Anterior cingulate cortex (tissue), 58 donors: ENCODE measurements around the gene KRT14.
"Not testable (repeated sequence)": the region's sequence is repeated elsewhere in the genome, so short reads cannot be mapped to it uniquely, and the experiment has no call there.

Experiments
- DNase-seq, 58 donors: peaks; one replicate each; lab custom pipeline; 2025; lab: John Stamatoyannopoulos, UW

Gene KRT14

DNA sequence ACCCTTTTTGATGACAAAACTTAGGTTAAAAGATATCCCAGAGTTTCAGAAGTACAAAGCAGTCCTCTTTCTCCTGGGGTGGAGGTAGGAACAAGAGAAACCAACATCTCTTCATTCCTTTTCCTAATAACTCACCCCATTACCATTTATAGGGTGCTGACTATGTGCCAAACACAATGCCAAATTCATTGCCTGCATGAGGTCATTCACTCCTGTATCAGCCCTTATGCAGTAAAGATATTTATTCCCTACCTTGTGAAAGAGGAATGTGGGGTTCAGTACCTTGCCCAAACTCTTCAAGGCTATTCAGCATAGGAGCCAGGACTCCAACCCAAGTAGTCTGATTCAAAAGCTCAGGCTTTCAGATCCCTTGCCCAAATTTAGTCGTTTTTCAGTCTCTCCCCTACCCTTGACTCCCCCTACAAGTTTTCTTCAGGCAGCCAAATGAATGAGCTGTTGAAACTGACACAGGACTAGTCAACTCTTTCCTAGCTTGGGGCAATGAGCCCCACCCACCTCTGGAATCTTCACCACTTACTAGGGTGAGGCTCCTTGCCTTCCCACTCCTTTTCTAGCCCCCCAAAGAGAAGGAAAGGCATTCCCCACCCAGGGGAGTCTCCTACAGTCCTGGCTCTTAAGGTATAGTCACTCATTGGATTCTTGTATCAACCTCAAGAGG, 5.9 kb downstream of the KRT14 start:
- DNase-seq: no peak

DNA sequence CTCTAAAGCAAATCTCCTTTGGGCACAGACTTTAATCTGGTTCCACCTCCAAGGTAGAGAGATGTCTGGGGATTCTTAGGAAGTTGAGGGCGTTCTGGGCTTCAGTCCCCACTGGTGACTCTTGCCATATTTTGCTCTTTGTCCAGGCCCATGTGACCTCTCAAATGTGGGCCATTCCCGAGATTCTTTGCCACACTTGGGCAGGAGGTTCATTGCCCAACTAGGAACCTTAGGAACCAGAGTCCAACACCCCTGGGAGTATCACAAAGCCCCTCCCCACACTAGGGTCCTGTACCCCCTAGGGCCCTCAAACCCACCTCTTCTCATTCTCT, 6.5 kb downstream of the KRT14 start:
- no peak for DNase-seq

DNA sequence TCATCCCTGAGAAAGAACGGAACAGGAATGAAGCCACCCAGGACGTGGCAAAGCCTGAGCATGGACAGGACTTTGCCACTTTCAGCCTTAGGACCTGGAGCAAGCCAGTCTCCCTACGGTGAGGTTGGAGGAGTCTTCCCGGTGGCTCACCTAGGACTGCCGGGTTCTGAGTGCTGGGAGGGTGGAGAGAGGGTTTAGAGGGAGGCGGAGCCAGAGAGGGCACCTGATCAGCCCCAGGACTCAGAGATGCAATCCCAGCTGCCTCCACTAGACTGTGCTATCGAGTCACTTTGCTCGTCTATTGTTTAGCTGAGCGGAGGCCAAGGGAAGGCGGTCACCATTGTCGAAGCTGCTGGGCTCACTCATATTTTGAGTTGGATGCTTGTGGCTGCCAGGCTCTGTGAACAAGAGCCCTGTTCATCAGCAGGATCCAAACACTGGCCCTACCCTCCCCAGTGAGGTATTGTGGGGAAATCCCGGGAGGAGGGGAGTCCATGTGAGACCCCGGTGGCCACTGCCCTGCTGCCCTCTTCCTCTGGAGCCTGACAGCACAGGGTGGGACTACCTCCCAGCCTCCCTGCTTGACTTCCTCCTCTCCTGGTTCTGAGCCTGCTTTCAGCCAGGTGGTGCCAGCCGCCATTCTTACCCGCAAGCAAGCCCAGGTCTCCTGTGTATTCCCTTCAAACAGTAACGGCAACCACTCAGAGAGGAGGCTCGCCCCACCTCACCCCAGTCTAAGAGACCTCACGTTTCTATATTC, 7.0 kb downstream of the KRT14 start:
- DNase-seq: peak in 39 of 58 donors; percentile 1 to 51 (median 18)

DNA sequence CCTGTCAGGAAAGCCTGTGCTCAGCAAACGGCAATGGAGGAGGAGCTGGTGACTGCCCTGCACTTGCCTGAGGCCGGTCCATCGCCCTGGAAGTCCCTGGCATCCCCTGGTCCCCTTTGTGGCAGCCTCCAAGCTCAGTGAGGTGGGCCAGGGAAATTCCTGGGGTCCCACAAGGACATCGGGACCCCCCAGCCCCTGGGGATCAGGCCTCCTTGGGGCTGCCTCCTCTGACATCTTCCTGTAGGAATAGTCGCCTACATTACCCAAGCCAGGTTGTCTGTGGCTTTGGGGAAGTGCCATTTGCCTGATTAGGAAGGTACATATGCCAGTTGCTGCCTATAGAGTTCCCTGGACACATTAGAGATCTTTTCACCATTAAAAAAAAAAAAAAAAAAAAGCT, 7.7 kb downstream of the KRT14 start:
- DNase-seq: no peak

DNA sequence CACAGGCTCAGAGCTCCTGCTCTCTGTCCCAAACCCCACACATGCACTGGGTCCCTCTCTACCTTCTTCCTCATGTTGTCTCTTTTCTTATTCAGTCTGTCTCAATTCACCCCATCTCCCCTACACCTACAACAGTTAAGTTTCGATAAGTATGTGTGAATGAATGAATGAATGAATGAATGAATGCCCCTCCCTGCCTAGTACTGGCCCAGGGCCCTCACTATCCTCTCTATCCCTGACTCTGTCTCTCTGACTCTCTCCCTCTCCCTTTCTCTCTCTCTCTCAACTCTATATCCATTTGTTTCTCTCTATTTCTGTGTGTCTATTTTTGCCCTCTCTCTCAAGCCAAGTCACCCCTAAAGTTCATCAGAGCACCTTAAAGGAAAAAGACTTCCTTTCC, 8.2 kb downstream of the KRT14 start:
- DNase-seq: no peak

GRCh38 chr17:41576740-41577139, 10.0 kb downstream of the KRT14 start:
- not testable (repeated sequence) for DNase-seq

DNA sequence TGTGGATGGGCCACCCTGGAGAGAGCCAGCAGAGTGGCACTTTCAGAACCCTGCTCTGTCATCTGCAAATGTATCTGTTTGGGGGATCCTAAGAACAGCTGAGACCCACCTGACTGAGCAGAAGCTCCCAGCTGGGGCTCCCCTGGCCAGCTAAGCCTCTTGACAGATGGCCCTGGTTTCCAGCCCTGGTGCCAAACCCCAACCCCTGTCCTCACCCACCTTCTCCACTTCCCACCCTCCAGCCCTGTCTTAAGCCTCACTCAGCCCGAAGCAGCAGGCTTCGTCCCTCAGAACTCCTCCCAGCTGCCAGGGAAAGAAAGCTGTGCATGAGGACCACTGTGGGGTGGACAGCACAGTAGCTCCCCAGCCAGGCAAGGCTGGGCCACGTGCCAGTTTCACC, 11.4 kb downstream of the KRT14 start:
- no peak for DNase-seq

- DNase-seq: no peak
These were observed 14.9 kb downstream of the KRT14 start, which contains the start of gene KRT9 for GRCh38 chr17:41571561-41572434. Gene KRT9 (minus strand): TSS chr17:41572059. CDS start chr17:41571992, 67 bp downstream.

DNA sequence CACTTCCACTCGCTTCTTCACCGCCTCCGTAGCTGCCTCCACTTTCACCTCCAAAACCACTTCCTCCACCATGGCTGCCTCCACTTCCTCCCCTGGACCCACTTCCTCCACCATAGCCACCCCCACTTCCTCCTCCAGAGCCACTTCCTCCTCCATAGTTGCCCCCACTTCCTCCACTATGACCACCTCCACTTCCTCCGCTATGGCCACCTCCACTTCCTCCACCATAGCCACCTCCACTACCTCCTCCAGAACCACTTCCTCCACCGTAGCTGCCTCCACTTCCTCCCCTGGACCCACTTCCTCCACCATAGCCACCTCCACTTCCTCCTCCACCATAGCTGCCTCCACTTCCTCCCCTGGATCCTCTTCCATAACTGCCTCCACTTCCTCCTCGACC, 19.4 kb downstream of the KRT14 start:
- no peak for DNase-seq

DNA sequence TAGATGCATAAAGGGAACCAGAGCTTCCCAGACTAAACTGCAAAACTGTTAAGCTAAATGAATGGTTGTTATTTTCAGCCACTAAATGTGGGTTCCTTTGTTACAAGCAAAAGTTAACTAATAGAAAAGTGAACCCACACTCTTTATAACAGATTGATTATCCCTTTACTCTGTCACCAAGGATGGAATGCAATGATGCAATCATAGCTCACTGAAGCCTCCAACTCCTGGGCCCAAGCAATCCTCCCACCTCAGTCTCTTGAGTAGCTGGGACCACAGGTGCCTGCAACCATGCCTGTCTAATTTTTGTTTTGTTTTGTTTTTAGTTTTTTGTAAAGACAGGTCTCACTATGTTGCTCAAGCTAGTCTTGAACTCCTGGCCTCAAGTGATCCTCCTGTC, 21.4 kb downstream of the KRT14 start:
- DNase-seq: no peak

GRCh38 chr17:41563607-41564170, 23.0 kb downstream of the KRT14 start:
- DNase-seq: no peak

DNA sequence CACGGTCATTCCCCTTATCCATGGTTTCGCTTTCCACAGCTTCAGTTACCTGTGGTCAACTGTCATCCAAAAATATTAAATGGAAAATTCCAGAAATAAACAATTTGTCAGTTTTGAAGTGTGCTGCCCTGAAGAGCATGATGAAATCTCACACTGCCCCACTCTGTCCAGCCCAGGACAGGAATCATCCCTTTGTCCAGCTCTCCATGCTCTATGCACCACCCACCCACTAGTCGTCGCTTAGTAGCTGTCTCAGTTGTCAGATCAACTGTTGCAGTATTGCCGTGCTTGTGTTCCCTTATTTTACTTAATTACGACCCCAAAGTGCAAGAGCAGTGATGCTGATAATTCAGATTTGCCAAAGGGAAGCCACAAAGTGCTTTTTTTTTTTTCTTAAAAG, 25.1 kb downstream of the KRT14 start:
- DNase-seq: no peak

DNA sequence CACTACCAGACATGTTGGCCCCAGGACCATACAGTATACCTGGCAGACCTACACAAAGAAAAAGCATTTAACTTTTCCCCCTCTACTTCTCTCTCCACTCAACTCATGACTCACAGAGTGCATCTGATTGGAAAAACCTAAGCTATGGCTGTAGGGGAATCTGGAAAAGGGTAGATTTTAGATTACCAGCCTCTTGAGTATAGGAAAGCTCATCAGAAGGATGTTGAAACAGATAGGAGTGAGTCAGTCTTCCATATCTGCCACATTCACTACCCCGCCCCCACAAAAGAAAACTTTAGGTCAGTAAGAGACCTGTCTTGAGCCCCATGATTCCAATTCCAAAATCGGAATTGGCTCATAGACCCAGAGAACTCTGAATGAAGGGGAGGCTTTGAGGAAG, 27.1 kb downstream of the KRT14 start:
- no peak for DNase-seq

DNA sequence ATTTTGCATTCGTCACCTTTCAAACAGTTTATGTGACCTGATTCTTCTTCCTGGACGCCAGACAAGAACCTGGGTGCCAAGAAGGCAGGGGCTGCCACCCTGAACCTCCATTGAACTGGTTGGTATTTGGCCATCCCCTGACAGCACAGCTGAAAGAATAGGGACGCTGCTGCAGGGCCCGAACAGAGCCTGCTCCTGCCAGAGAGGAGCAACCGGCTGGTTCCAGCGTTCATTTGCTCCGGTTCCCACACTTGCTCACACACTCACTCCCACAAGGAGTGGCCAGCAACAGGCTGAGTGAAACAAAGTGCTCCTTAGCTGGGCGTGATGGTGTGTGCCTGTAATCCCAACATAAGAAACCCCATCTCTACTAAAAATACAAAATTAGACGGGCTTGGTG, 29.8 kb downstream of the KRT14 start:
- no peak for DNase-seq

DNA sequence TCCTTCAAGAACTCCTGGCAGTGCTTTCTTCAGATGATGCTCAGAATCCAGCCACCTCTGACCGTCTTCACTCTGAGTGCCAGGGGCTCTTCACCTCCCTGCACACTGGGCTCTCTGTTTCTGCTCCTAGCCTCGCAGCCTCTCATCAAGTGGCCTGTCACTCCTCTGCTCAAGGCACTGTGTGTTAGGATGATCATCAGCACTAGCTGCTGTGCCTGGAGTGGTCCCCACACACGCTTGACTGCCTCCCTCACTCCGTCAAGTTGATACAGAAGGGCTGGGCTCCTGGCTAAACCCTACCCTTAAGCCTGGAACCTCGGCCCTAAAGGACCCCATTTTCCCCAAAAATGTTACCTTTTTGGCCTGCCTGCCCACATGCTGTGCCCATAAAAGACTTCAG, 30.4 kb downstream of the KRT14 start:
- no peak for DNase-seq

DNA sequence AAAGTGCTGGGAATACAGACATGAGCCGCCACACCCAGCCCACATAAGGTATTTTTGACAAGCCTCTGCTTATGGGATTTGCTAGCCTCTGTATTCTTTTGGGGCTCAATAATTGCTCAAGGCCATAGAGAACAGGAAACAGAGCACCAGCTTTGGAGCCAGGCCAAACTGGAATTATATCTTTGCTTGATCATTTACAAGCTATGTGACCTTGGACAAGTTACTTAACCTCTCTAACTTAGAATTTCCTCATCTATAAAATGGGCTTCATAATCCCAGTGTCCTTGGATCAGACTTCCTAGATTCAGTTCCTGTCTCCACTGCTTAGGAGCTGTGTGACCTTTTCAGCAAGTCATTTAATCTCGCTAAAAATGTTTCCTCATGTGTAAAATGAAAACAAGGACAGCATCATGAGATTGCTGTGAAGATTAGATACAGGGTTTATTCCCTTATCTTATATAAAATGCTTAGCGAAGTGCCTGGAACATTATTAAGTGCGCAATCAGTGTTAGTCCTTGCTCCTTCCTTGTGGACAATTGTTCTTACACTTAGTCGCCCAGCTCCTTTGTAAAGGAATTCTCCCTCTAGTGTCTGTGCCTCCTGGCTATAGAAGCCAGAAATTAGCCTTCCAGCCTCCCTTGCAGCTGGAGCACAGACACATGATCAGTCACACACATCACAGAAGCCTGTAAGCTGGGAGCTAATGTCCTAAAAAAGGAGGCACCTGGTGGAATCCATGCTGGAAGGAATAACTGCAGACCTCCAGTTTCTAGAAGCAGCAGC, 31.4 kb downstream of the KRT14 start:
- no peak for DNase-seq

- no peak for DNase-seq
These were observed 32.6 kb downstream of the KRT14 start for GRCh38 chr17:41553987-41554680.

DNA sequence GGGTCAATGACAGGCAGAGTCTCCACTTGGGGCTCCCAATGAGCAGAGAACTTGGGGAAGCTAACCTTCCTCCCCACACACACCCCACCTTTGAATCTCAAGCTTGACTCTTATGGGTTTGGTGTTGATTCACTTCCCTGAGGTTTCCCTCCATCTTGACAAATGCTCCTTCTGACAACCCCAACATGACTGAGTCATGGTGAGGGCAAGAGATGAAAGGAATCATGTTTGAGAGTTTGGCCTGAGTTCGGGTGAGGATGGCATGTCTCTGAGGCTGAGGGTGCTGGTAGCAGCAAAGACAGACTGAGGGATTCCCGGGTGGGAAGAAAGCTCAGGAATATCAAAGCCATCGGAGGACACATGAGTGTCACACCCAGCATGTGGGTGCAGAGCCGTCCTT, 33.5 kb downstream of the KRT14 start:
- DNase-seq: no peak

DNA sequence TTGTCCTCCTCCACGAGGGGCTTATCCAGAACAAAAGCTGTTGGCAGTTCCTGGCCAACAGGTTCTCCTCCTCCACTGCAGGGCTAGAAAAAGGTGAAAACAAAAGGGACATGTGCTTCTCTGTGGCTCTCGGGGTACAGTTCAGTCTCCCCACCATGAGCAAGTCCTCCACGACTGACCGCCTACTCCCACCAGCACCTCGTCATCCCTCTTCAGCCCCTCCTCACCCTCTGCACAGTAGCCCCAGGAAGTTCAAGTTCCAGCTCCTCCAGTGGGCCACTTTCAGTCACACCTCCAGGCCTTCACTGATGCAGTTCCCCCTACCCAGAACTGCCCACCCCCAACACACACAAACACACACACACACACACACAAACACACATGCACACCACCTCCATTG, 34.2 kb downstream of the KRT14 start:
- DNase-seq: no peak

GRCh38 chr17:41551365-41551764, 35.3 kb downstream of the KRT14 start:
- no peak for DNase-seq
